Forelimb muscle (tissue), 1 donor: ENCODE measurements around the gene INSM2. TPM values are rescaled to one million over a fixed set of nuclear protein-coding genes. Genes with fewer than 3 reads are reported as not detected.

Experiments used
- DNase-seq: peaks from one replicate; pipeline ENCODE4 v3.0.0-alpha.2; 2013; ENCODE audit warnings: low read depth
- polyA plus RNA-seq: library from polyadenylated mRNA; unstranded; fragments of 120-200 nt; gene quantifications from one replicate; pipeline ENCODE4 v1.2.1, GENCODE V29; 2013; ENCODE audit not compliant: insufficient read length

The INSM2 gene
- polyA plus RNA-seq, 1 donor, result not detected

DNA sequence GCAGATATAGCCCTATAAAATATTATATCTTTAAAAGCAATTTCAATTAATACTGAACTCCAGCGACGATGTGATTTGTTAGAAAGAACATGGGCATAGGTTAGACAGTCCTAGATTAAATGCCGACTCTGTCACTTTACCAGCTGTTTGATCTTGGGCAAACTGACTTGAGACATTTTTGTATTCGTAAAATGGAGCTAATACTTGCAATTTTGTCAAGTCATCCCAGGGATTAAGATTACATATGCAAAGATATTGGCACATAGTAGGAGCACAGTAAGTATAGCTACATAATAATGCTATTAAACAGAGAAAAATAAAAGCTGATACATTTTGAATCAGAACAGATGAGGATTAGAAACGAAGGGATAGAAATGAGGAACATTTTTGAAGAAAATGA is 9.0 kb downstream of the INSM2 start:
- DNase-seq, result no peak

DNA sequence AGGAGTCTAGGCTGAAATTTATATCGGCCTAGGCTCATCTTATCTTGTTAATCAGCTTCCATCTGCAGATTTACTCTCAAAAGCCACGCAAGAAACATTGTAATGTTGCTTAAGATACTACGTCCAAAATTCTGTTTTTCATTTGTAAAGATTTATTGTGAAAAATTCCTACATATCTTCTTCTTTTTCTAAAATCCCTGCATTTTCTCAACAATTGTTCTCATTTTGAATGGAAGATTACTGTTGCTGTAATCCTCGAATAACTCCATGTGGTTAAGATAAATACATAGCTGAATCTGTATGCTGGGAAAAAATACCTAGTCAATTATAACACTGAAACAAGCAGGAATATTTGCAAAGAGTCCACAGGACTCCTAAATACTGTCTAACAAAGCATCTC is 15.6 kb downstream of the INSM2 start:
- DNase-seq, result no peak

DNA sequence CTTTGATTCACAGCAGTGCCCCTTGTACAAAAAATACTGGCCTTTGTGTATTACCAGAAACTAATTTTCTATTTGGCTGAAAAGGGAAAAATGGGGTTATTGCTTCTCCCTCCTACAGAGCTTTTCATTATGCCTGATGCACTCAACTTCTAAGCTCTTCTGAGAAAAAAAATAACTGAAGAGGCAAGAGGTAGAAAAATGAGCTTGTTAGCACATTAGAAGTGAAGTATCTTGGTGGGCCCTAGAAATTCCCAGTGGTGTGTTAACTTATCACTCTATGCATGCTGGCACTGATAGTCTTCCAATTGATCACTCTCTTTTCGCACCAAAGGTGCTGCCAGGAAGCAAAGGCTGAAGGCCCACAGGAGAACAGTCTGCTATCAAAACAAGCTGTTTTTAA is 17.1 kb downstream of the INSM2 start:
- DNase-seq, result no peak

DNA sequence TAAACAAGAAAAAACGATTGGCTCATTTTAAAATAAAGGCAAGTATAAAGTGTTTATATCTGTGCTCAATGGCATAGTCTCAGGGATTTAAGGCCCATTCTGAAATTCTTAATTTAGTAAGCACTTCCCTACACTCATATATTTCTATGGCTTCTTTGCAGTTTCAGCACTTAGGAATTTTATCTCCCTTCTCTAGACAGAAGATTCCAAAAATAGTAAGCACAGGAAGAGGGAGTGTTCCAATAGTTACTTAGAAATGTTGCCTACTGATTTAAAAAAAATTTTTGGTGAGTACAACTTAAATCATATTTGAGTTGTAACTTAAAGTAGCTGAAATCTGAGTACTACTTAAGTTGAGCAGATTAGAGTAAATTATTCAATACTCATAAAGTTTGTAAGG is 19.8 kb downstream of the INSM2 start:
- DNase-seq, result no peak

DNA sequence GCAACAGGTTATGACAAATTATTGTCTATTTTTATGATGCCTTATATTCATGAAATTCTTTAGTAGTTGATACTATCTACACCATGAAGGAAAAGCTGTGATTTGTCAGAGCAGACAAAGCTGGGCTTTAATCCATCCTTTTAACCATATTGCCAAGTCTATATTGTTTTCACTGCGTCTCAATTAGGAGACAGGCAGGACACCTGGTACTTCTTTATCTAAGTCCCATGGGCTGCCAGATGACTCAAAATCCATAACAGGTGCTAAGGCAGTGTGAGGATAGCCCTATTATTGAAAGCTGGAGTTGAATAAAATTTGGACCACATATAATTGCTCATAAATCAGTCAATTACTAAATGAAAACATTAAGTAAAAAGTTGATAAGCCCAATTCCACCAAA is 22.6 kb downstream of the INSM2 start:
- DNase-seq, result no peak

DNA sequence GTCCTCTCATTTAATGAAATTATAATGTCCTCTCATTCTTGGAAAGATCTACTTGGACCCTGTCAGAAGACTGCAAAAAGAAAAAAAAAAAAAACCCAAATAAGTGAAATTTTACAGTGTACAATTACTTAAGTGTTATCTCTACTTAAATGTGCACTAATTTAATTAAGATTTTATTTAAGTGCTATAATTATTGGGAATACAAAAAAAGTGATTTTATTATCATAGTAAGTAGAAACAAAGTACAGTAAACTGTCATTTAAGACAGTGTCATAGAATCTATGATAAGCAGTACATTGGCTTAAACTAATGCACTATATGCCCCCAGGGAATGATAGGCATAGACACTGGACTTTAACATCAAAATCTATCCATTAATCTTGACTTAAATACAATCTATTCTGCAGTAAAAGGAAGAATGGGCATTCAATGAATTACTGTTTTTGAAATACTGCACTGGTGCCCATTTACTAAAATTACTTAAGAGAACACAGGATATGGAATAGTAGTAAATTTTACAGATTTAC is 23.3 kb downstream of the INSM2 start:
- DNase-seq, result no peak

DNA sequence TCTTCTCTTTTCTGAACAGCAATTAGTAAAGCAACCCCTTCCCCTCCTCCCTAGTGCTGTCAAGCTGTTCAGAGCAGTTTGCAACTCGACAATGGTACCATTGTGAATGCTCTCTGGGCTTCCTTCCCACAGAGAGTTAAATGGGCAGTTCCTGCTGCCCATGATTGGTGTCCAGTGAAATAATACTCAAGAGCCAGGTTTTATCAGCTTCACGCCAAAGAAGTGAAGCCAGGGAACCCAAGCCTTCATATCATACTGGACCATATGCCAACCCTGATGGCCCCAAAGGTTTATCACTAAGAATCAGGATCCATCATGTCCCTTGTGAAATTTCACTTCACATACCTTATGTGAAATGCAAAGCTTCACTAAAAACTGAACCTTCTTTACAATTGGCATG is 24.7 kb downstream of the INSM2 start:
- DNase-seq, result no peak

DNA sequence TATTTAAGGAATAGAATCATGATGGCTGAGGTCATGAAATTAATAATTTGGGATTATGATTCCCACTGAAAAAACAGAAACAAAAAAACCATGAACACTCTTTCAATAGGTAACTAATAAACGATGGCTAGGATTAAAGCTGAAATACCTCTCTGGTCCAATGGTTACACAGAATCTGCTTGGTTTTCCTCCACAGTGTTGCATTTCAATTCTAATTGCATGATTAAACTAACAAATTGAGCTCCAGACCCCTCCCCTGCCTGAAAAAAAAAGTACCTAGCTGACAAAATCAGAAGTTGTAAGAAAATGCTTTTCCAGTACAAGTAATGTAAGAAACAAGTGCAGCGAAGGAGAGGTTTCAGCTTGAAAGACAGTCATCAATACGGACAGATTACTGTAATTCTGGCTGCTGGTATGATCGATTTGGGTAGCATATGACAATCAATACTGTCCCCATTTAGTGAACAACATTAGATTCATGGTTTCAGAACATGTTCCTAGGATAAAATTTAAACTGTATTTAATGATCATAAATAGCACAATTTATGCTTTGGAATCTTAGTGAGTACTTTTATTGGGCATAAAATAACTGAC is 32.0 kb downstream of the INSM2 start:
- DNase-seq, result no peak

DNA sequence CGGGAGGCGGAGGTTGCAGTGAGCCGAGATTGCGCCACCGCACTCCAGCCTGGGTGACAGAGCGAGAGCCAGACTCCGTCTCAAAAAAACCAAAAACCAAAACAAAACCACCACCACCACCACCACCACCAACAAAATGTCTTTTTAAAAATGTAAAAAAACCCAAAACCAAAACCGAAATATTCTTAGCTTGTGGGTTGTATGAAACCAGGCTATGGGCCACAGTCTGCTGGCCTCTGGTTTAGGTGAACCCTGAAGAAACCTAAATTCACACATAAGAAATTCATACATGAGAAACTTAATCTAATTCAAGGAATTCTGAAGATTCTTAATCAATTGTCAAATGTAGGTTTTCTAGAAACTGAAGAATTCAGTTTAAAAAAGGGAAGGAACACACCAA is 37.6 kb downstream of the INSM2 start:
- DNase-seq, result no peak

DNA sequence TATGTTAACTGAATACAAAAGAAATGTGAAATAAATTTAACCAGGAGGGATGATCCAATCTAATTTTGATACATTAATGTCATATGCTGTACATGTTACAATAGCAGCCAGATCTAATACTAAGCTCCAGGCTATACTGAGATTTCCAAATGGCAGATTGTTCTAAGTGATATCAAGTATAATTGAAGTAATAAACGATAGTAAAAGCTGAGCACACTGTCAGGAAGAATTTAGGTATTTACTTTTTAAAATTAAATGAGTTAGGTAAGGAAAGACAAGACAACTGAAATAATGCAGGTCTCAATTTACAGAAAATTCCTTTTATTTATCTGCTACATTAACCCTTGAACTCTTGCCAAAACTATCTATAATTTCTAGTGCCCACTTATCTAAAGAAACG is 39.9 kb downstream of the INSM2 start:
- DNase-seq, result no peak

DNA sequence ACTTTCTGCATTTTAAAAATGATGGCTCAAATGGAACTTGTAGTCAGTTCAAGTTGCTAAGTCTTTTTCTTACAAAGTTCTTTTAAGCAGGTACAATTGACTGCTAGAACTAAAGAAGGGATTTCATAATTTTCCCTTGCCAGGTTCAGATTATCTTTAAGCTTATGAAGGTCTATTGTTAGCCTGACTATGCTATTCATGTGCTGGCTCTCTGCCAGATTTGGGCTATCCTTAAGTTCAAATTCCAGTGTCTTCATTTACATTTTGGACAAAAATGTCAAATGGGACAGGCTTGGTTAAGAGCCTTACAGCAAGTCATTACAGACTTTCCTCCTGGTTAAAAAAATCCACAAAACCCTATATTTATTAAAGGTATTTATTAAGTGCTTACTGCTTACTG is 42.3 kb downstream of the INSM2 start:
- no peak for DNase-seq

DNA sequence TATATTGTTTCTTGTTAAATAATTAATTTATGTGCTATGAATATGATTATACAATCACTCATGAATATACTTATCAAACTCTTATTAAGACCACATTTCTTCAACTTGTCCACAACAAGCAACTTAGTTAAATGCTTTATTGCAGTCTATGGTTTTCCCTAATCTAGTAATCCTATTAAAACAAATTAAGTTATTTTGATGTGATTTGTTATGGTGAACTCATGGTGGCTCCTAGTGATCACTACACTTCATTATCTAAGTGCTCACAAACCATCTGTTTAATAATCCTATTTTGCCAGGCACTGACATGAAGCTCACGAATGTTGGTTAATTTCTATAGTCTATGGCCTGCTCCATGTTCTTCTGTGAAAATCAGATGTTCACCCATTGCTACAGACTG is 42.9 kb downstream of the INSM2 start:
- no peak for DNase-seq

DNA sequence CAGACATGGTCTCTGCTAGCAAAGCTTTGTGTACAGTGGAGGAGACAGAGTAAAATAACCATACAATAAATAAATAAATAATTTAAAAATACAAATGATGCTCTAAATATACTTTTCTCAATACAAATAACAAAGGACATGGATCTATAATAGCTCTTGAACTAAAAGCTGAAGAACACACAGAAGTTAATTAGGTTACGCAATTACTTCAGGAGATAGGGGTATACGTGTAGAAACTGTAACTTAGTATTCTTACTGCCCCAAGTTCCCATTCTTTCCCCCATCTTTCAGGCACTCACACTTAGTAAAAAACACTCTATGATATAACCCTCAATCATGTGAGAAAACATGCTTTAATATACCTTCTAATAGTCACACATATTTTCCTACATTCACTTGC is 44.2 kb downstream of the INSM2 start:
- DNase-seq, result no peak

DNA sequence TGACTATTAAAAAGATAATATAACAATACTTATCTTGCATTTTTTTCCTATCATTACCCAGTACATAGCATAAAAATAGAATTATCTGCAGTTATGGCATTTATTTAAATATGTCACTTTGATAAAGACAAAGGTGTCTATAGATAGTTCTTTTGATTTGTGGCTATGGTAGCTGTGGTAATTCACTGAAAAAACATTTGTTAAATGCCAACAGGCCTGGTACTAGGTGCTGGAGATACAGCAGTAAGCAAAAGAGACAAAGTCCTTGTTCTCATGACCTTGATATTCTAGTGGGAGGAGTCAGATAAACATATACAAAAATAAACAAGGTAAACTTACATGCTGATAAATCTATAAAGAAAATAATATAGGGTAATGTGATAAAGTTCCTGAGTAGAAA is 44.7 kb downstream of the INSM2 start:
- DNase-seq, result no peak

Other genes starting within 250 kb of the INSM2 start
- gene PSMA6, start 241.8 kb upstream of the INSM2 start, polyA plus RNA-seq, result 214 TPM
- gene NFKBIA, start 129.4 kb upstream of the INSM2 start, polyA plus RNA-seq, result 41.0 TPM